HK-2 (cell line): ENCODE measurements around the gene BCAP31.

Experiments
- DNase-seq: peaks from one replicate; pipeline ENCODE4 v3.0.0-alpha.2; 2018; ENCODE audit not compliant: unreplicated experiment

The BCAP31 gene

GRCh38 chrX:153674219-153674851, 49.9 kb downstream of the BCAP31 start:
- DNase-seq, result no peak

GRCh38 chrX:153673428-153674218, 50.6 kb downstream of the BCAP31 start, which contains the start of gene PNCK:
Gene PNCK, minus strand, starts transcription at chrX:153673813. Its CDS starts 737 bp downstream, at chrX:153673076.
- no peak for DNase-seq

GRCh38 chrX:153672531-153673427, 51.4 kb downstream of the BCAP31 start:
- DNase-seq, result no peak

- no peak for DNase-seq
Observed at GRCh38 chrX:153671589-153672530, 52.3 kb downstream of the BCAP31 start.

GRCh38 chrX:153670748-153671588, 53.2 kb downstream of the BCAP31 start:
- no peak for DNase-seq

- DNase-seq, result no peak
Observed at GRCh38 chrX:153669901-153670731, 54.1 kb downstream of the BCAP31 start.

- DNase-seq, result no peak
Observed at GRCh38 chrX:153669174-153669890, 54.9 kb downstream of the BCAP31 start.

GRCh38 chrX:153668423-153669173, 55.6 kb downstream of the BCAP31 start:
- DNase-seq, result no peak

GRCh38 chrX:153667956-153668396, 56.2 kb downstream of the BCAP31 start:
- DNase-seq, result peak; percentile 86

GRCh38 chrX:153667281-153667955, 56.8 kb downstream of the BCAP31 start:
- no peak for DNase-seq

GRCh38 chrX:153665726-153666306, 58.4 kb downstream of the BCAP31 start:
- no peak for DNase-seq

GRCh38 chrX:153662266-153662665, 61.9 kb downstream of the BCAP31 start:
- no peak for DNase-seq

- no peak for DNase-seq
Observed at GRCh38 chrX:153659268-153659667, 64.9 kb downstream of the BCAP31 start.

GRCh38 chrX:153657161-153657560, 67.0 kb downstream of the BCAP31 start:
- no peak for DNase-seq

GRCh38 chrX:153653556-153653955, 70.6 kb downstream of the BCAP31 start:
- no peak for DNase-seq

- DNase-seq, result no peak
Observed at GRCh38 chrX:153651540-153652079, 72.6 kb downstream of the BCAP31 start.

GRCh38 chrX:153650959-153651358, 73.2 kb downstream of the BCAP31 start:
- DNase-seq, result no peak
